Kidney (tissue), 14 donors: ENCODE measurements around the gene TRPM3. TPM values are rescaled to one million over a fixed set of nuclear protein-coding genes. Genes with fewer than 3 reads are reported as not detected.

ENCODE experiments used
- DNase-seq, 5 donors: peaks; one replicate each; pipeline ENCODE4 v3.0.0-alpha.2; 2013 to 2020
- FAIRE-seq: peaks from 2 replicates; lab custom pipeline; 2012; peaks lifted over from hg19 to GRCh38; lab: Jason Lieb, UNC
- H3K27ac ChIP-seq, 2 donors: one replicate each; pipeline ENCODE4 v1.7.0; 2013; ENCODE audit warnings: low read depth in 2 of 2, low read length in 2 of 2, inconsistent platforms in 1 of 2
- H3K27me3 ChIP-seq: one replicate; pipeline ENCODE4 v1.7.1; 2013; ENCODE audit warnings: low read length, inconsistent platforms; ENCODE audit not compliant: control insufficient read depth, insufficient read depth
- H3K36me3 ChIP-seq, 3 donors: one replicate each; pipeline versions ENCODE4 v1.7.0 to v1.7.1; 2013; ENCODE audit warnings: low read length in 3 of 3, control low read depth in 1 of 3, inconsistent platforms in 1 of 3; ENCODE audit not compliant: insufficient read depth in 3 of 3, control insufficient read depth in 2 of 3
- H3K4me1 ChIP-seq, 3 donors: one replicate each; pipeline versions ENCODE4 v1.7.0 to v1.7.1; 2013; ENCODE audit warnings: low read length in 3 of 3, inconsistent platforms in 1 of 3, low read depth in 1 of 3; ENCODE audit not compliant: control insufficient read depth in 2 of 3, insufficient read depth in 2 of 3
- H3K4me3 ChIP-seq, 3 donors: one replicate each; pipeline versions ENCODE4 v1.7.0 to v1.8.1; 2013; ENCODE audit warnings: low read length in 3 of 3, control low read depth in 1 of 3, inconsistent platforms in 1 of 3
- H3K9ac ChIP-seq, 3 donors: one replicate each; pipeline versions ENCODE4 v1.7.0 to v1.7.1; 2013; ENCODE audit warnings: low read length in 3 of 3, control low read depth in 1 of 3, inconsistent platforms in 1 of 3
- H3K9me3 ChIP-seq, 3 donors: one replicate each; pipeline versions ENCODE4 v1.7.0 to v1.7.1; 2013; ENCODE audit warnings: low read length in 3 of 3, control low read depth in 1 of 3, inconsistent platforms in 1 of 3; ENCODE audit not compliant: control insufficient read depth in 2 of 3, insufficient read depth in 1 of 3
- intact Hi-C: fragments of 100-400 bp; cut with DNase I; formaldehyde crosslinking; loops from one replicate; pipeline ENCODE4 v1.11.1; 2022
- polyA plus RNA-seq: library from polyadenylated mRNA; stranded (reverse); fragments of 350-450 nt; fragmentation: Illumina TruSeq; extraction: RNeasy Lipid Tissue Mini Kit (QIAGEN cat#74804); gene quantifications from one replicate; pipeline ENCODE4 v1.2.3, GENCODE V29; 2014; ENCODE audit warnings: low read depth, low replicate concordance; ENCODE audit not compliant: insufficient read depth
- total RNA-seq: library from RNA; stranded (reverse); fragmentation: NEBNext Ultra II Directional; extraction: Animal tissue kit (Norgen Biotek cat#: 25700); gene quantifications from one replicate; pipeline ENCODE4 v1.2.1, GENCODE V29; 2021
- TF ChIP-seq, protein P1 (sequence below): IDR thresholded peaks from 3 replicates; pipeline ENCODE4 v1.5.1; 2012; ENCODE audit warnings: mild to moderate bottlenecking, moderate library complexity, borderline replicate concordance; ENCODE audit not compliant: insufficient read depth; ENCODE audit errors: extremely low read depth
- donor health status: control.
- donor health status: control.
- donor health status: control.
- donor health status: control.
- donor health status: control.
- donor health status: DM: yes; HTN: yes; CAD: no.
- donor health status: Normal renal cell carcinoma (clear cell type).

TRPM3 gene
- total and polyA plus RNA-seq, 2 donors from 2014 or later: 8.8 to 11.4 TPM

DNA sequence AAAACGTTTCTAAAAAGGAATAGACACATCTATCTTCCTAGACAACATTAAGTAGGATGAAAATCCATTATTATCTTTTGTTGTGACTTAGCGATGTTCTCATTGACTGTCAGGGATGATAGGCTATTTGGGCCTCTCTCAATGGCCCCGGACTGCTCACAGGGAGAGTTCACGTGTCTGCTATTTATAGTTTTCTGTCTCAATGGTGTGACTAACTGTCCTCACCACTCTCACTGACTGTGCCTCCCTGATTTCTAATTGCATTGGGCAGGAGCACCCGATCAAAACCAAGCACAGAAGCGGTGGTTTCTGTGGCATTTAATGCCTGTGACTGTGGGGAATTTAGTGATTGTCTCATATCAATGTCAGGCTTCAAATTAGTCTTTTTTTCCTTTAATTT is 420.3 kb downstream of the TRPM3 start:
- intact Hi-C loops: no loop called here
- no peaks in the 10 kb centered on the region for H3K36me3 ChIP-seq
- no peaks in the 10 kb centered on the region for H3K9me3 ChIP-seq
- TF ChIP-seq, protein P1, sequence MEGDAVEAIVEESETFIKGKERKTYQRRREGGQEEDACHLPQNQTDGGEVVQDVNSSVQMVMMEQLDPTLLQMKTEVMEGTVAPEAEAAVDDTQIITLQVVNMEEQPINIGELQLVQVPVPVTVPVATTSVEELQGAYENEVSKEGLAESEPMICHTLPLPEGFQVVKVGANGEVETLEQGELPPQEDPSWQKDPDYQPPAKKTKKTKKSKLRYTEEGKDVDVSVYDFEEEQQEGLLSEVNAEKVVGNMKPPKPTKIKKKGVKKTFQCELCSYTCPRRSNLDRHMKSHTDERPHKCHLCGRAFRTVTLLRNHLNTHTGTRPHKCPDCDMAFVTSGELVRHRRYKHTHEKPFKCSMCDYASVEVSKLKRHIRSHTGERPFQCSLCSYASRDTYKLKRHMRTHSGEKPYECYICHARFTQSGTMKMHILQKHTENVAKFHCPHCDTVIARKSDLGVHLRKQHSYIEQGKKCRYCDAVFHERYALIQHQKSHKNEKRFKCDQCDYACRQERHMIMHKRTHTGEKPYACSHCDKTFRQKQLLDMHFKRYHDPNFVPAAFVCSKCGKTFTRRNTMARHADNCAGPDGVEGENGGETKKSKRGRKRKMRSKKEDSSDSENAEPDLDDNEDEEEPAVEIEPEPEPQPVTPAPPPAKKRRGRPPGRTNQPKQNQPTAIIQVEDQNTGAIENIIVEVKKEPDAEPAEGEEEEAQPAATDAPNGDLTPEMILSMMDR: no peak
- H3K9ac ChIP-seq: no peak overlapping the region
- no peak overlapping the region for H3K4me3 ChIP-seq
- peaks cover 0 to 3% (median 0%) of the 10 kb centered on the region in 3 donors for H3K4me1 ChIP-seq
- H3K27ac ChIP-seq: no peak overlapping the region
- no peaks in the 10 kb centered on the region for H3K27me3 ChIP-seq
- FAIRE-seq: no peak
- no peak for DNase-seq

DNA sequence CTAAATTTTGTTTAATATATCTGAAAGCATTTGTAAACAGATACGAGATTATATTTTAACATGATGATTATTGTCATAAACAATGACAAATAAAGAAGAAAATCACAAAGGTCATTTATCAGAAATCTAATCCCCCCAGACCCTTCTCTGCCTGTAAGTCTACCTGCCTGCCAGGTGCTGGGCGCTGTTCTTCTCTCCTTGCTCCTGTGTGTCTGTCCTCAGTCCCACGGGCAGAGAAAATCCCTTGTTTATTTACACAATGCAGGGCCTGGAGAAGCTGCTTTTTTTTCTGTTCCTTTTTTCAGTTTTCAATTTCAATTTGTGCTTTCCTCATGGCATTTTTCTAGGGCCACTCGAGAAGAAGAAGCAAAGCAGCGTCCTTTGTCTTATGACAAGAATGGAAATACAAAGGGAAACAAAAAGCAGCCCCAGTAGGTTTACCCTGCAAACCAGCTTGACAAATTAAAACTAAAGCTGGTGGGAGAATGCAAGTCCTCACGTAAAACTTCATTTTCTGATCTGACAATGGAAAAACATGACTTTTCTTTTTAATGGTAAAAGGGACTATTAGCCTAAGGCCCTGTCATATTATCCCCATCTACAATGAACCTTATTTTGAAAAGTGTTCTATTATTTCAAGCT is 424.6 kb downstream of the TRPM3 start:
- Histone ChIP-seq H3K4me3 (no peak overlapping the region), H3K27ac (no peak overlapping the region), H3K4me1 (peaks cover 0 to 3% (median 0%) of the 10 kb centered on the region in 3 donors), H3K27me3 (no peaks in the 10 kb centered on the region), H3K9ac (no peak overlapping the region), H3K9me3 (no peaks in the 10 kb centered on the region), H3K36me3 (peaks cover 0 to 5% (median 0%) of the 10 kb centered on the region in 3 donors)
- no peak for DNase-seq
- TF ChIP-seq, protein P1: no peak
- intact Hi-C loops: no loop called here
- no peak for FAIRE-seq

DNA sequence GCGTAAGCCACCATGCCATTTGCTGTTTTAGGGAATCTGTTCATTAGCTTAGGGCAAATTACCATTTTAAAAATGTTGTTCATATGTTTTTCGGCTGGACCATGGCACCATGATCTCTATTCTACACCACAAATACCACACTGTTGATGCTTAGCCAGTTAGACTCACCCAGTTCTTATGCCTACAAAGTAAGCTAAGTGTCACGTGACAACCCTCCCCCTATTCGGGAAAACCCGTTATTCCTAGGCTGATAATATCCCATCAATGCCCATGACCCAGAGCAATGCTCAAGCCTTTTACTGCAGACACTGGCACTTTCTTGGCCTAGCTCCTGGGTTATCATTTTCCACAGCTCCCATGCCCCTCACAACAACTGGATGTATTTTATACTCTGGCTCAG is 426.7 kb downstream of the TRPM3 start:
- H3K4me3 ChIP-seq: no peak overlapping the region
- H3K9me3 ChIP-seq: no peaks in the 10 kb centered on the region
- TF ChIP-seq, protein P1: no peak
- no peaks in the 10 kb centered on the region for H3K27me3 ChIP-seq
- no peak for FAIRE-seq
- H3K36me3 ChIP-seq: peaks cover 0 to 5% (median 0%) of the 10 kb centered on the region in 3 donors
- H3K4me1 ChIP-seq: peaks cover 0 to 3% (median 0%) of the 10 kb centered on the region in 3 donors
- DNase-seq: no peak
- H3K9ac ChIP-seq: no peak overlapping the region
- intact Hi-C loops: no loop called here
- no peak overlapping the region for H3K27ac ChIP-seq
